Stimulated activated naive CD8-positive, alpha-beta T cell treated with anti-CD3 and anti-CD28 coated beads, Interleukin-15, amount 100 ng/mL, for 72 hours (primary cell): ENCODE results near the gene GBX2.

Experiments
- ATAC-seq: fragments of 150-1000 bp; cut with Tn5 transposase; 2 replicates; pipeline ENCODE4 v1.10.0; 2021; ENCODE audit warnings: mild to moderate bottlenecking, moderate library complexity
- DNase-seq, 2 donors: peaks; one replicate each; pipeline ENCODE4 v3.0.0; 2021 to 2022
- H3K27ac Mint-ChIP-seq, 2 donors: one replicate each; pipeline ENCODE4 v1.8.0; 2022; ENCODE audit warnings: mild to moderate bottlenecking in 2 of 2, mixed read lengths in 2 of 2, moderate library complexity in 2 of 2
- H3K27me3 Mint-ChIP-seq: one replicate; pipeline ENCODE4 v1.8.0; 2022; ENCODE audit warnings: mixed read lengths
- H3K4me1 Mint-ChIP-seq: one replicate; pipeline ENCODE4 v1.8.0; 2022; ENCODE audit warnings: mild to moderate bottlenecking, mixed read lengths
- H3K4me3 Mint-ChIP-seq, 2 donors: one replicate each; pipeline ENCODE4 v1.8.0; 2022; ENCODE audit warnings: mild to moderate bottlenecking in 2 of 2, mixed read lengths in 2 of 2, moderate library complexity in 1 of 2
- H3K9me3 Mint-ChIP-seq, 2 donors: one replicate each; pipeline ENCODE4 v1.8.0; 2022; ENCODE audit warnings: mixed read lengths in 2 of 2

GBX2 gene

GRCh38 chr2:236168110-236169080 is at the start of gene GBX2:
Gene GBX2 (minus strand): TSS chr2:236168386. CDS start chr2:236167971, 415 bp downstream.
- ATAC-seq (no peak), DNase-seq (no peak)
- peaks cover 89% of the 10 kb centered on the region for H3K27me3 Mint-ChIP-seq
- H3K4me1 Mint-ChIP-seq, result peaks cover 17% of the 10 kb centered on the region
- no peaks in the 10 kb centered on the region for H3K9me3 Mint-ChIP-seq
- H3K27ac Mint-ChIP-seq, result peak within 1 kb of the TSS in 1 of 2 donors; percentile 48
- no peak within 1 kb of the TSS for H3K4me3 Mint-ChIP-seq

DNA sequence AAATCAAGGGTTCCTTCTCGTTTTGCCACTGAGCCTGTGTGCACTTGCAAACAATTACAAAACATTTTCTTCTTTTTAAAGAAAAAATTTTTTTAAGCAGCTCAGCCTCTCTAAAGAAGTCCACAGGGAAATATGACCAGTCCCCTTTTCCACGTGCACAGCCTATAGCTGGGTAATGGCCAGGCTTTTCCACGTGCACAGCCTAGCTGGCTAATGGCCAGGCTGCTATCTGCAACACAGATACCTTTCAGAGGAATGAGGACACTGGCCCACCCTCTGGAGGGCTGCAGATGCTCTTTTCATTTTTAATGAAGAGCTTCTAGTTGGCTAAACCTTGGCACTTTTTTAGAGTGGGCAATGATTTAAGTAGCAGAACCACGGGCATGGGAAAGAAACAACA is 49.7 kb upstream of the GBX2 start:
- Mint-ChIP-seq H3K9me3 (peaks cover 0 to 7% of the 10 kb centered on the region in 2 donors), H3K27me3 (peaks cover 37% of the 10 kb centered on the region), H3K27ac (no peak overlapping the region), H3K4me3 (no peak overlapping the region), H3K4me1 (no peaks in the 10 kb centered on the region)
- DNase-seq (no peak), ATAC-seq (no peak)

GRCh38 chr2:236216711-236217110 is 48.5 kb upstream of the GBX2 start:
- peaks cover 0 to 7% of the 10 kb centered on the region in 2 donors for H3K9me3 Mint-ChIP-seq
- H3K27me3 Mint-ChIP-seq, result peaks cover 38% of the 10 kb centered on the region

GRCh38 chr2:236215761-236216333 is 47.7 kb upstream of the GBX2 start:
- DNase-seq (no peak), ATAC-seq (no peak)
- H3K4me3 Mint-ChIP-seq, result no peak overlapping the region
- no peaks in the 10 kb centered on the region for H3K4me1 Mint-ChIP-seq
- peaks cover 47% of the 10 kb centered on the region for H3K27me3 Mint-ChIP-seq
- no peak overlapping the region for H3K27ac Mint-ChIP-seq
- peaks cover 0 to 7% of the 10 kb centered on the region in 2 donors for H3K9me3 Mint-ChIP-seq

More at GRCh38 chr2:236216711-236217110, 48.5 kb upstream of the GBX2 start:
- ATAC-seq, result no peak
- Mint-ChIP-seq H3K4me3 (no peak overlapping the region), H3K27ac (no peak overlapping the region), H3K4me1 (no peaks in the 10 kb centered on the region)
- no peak for DNase-seq

DNA sequence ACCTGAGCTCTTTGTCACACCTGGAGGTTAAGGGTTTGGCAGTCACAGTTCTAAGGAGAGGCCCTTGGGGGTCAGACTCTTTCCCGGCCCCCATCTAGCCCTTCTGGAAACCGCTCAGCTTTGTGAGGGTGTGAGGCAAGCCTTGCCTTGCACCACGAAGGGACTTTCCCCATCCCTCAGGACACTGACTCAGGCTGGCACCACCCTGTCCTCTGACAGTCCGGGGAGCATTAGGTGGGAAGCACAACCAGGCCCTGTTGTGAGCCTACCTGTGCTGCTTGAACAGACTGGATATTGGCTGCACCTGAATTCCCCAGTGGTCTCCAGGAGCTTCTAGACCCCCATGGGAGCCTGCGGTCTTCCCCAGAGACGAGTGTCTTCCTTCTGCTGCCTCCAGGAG is 47.0 kb upstream of the GBX2 start:
- ATAC-seq (no peak), DNase-seq (no peak)
- Mint-ChIP-seq H3K27ac (no peak overlapping the region), H3K9me3 (peaks cover 0 to 7% of the 10 kb centered on the region in 2 donors), H3K27me3 (peaks cover 52% of the 10 kb centered on the region), H3K4me1 (no peaks in the 10 kb centered on the region), H3K4me3 (no peak overlapping the region)

DNA sequence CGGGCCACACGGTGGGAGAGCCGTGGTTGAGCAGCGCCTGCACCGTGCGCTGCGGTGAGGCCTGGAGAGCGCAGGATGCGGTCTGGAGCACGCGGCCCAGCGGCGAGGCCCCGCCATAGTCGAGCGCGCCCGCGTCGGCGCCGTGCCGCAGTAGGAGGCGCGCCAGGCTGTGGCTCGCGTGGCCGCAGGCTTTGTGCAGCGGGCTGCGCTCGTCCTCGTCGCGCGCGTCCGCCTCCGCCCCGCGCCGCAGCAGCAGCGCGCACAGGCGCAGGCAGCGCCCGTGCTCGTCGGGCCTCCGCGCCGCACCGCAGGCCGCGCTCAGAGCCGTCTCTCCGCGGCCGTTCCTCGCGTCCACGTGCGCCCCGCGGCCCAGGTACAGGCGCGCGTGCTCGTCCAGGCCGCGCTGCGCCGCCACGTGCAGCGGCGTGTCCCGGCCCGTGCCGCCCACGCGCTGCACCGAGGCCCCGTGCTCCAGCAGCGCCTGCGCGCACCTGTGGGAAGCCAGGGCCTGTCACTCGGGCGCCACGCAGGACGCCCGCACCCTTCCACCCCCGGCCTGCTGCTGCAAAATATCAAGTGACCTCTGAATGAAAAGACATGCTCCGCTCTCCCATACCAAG is 46.3 kb upstream of the GBX2 start:
- no peak for ATAC-seq
- no peak overlapping the region for H3K27ac Mint-ChIP-seq
- DNase-seq, result no peak
- no peak overlapping the region for H3K4me3 Mint-ChIP-seq
- no peaks in the 10 kb centered on the region for H3K4me1 Mint-ChIP-seq
- H3K9me3 Mint-ChIP-seq, result peaks cover 0 to 7% of the 10 kb centered on the region in 2 donors
- peaks cover 52% of the 10 kb centered on the region for H3K27me3 Mint-ChIP-seq

GRCh38 chr2:236211296-236211695 is 43.1 kb upstream of the GBX2 start:
- H3K27me3 Mint-ChIP-seq, result peaks cover 43% of the 10 kb centered on the region
- peaks cover 8 to 20% of the 10 kb centered on the region in 2 donors for H3K9me3 Mint-ChIP-seq
- DNase-seq (no peak), ATAC-seq (no peak)
- no peak overlapping the region for H3K27ac Mint-ChIP-seq
- no peaks in the 10 kb centered on the region for H3K4me1 Mint-ChIP-seq
- no peak overlapping the region for H3K4me3 Mint-ChIP-seq

DNA sequence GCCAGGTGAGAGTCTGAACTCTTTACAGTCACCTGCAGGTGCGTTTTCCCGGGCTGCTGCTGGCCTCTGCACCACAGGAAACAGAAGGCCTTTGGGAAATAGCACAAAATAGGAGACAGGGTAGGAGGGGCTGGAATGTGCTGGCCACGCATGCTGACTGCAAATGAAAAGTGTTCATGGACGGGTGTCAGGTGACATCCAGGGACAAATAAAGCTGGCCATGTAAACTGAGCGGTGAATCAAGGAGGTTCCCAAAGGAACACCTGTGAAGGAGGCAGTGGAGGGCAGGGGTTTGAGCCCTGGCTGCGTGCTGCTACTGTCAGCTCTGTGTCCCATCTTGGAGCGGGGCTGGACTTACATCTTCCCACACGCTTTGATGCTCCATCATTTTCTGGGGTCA is 42.4 kb upstream of the GBX2 start:
- Mint-ChIP-seq H3K27ac (no peak overlapping the region), H3K27me3 (peaks cover 35% of the 10 kb centered on the region), H3K9me3 (peaks cover 8 to 20% of the 10 kb centered on the region in 2 donors), H3K4me1 (no peaks in the 10 kb centered on the region), H3K4me3 (no peak overlapping the region)
- no peak for DNase-seq
- no peak for ATAC-seq

DNA sequence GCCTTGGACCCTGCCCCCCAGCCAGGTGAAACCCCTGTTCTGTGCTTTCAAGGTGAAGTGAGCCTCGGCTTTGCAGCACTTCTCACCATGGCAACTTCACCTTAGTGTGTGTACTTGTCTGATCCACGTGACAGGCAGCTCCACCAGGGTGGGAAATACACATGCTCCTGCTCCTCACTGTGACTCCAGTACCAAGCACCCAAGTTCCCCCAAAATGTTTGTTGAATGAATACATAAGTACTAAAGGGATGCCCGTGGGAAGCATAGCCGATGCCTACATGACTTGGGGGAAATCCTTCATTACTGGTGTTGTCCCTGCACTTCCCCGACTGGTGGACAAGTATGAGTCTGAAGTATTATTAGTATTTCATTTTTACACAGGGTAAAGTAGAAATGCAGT is 41.8 kb upstream of the GBX2 start:
- ATAC-seq (no peak), DNase-seq (no peak)
- Mint-ChIP-seq H3K4me1 (no peaks in the 10 kb centered on the region), H3K9me3 (peaks cover 8 to 17% of the 10 kb centered on the region in 2 donors), H3K27me3 (peaks cover 30% of the 10 kb centered on the region), H3K4me3 (no peak overlapping the region), H3K27ac (no peak overlapping the region)

GRCh38 chr2:236209535-236209934 is 41.3 kb upstream of the GBX2 start:
- no peak for ATAC-seq
- Mint-ChIP-seq H3K27ac (no peak overlapping the region), H3K4me1 (no peaks in the 10 kb centered on the region)

DNA sequence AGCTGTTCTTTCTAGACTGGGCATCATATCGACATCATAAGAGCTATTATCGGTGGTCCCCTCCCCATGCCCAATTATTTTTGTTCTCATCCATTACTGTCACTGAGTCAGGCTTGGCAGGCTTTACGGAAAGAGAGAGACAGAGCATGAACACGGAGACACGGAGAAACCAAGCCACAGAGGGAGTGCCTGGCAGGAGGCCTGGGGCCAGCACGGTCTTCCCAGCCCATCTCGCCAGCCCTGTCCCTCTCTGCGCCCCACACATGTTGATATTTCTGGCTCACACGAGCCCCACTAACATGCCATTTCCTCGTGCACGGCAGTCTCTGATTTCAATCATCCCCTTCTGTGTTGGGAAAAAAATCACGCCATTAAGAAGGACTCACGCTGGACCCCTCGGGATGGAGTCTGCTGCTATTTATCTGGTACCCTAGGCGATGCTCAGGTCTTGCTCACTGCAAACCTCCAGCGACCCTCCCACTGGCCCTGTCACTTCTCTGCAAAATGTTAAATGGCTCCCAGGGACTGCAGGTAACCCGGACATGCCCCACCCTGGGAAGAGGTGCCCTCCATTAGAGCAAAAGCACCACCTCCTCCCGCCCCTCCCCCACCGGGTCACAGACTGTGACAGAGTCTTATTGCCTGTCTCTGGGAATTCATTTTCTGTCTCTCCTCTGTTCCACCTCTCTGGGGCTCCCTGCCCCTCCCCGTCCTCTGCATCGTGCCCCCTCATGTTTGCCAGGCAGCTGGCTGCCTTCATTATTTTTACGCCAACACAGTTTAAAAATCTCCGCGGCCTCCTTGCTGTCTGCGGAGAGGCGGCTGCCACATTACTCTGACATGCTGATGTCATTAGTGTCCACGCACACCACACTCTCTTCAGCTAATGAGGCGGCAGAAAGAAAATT is 40.1 kb upstream of the GBX2 start:
- no peak for DNase-seq
- H3K4me1 Mint-ChIP-seq, result no peaks in the 10 kb centered on the region
- H3K9me3 Mint-ChIP-seq, result peaks cover 8 to 17% of the 10 kb centered on the region in 2 donors
- no peak overlapping the region for H3K27ac Mint-ChIP-seq
- no peak overlapping the region for H3K4me3 Mint-ChIP-seq
- H3K27me3 Mint-ChIP-seq, result peaks cover 18% of the 10 kb centered on the region
- no peak for ATAC-seq

More at GRCh38 chr2:236209535-236209934, 41.3 kb upstream of the GBX2 start:
- no peak for DNase-seq
- Mint-ChIP-seq H3K9me3 (peaks cover 8 to 17% of the 10 kb centered on the region in 2 donors), H3K27me3 (peaks cover 27% of the 10 kb centered on the region), H3K4me3 (no peak overlapping the region)

GRCh38 chr2:236207472-236207871 is 39.3 kb upstream of the GBX2 start:
- no peak for DNase-seq
- Mint-ChIP-seq H3K9me3 (peaks cover 8 to 17% of the 10 kb centered on the region in 2 donors), H3K4me1 (no peaks in the 10 kb centered on the region), H3K4me3 (no peak overlapping the region), H3K27ac (no peak overlapping the region), H3K27me3 (peaks cover 15% of the 10 kb centered on the region)
- no peak for ATAC-seq

- H3K27me3 Mint-ChIP-seq, result peaks cover 8% of the 10 kb centered on the region
- peaks cover 8 to 17% of the 10 kb centered on the region in 2 donors for H3K9me3 Mint-ChIP-seq
- H3K4me1 Mint-ChIP-seq, result no peaks in the 10 kb centered on the region
- no peak for ATAC-seq
- H3K4me3 Mint-ChIP-seq, result no peak overlapping the region
- no peak for DNase-seq
- H3K27ac Mint-ChIP-seq, result no peak overlapping the region
These were observed 37.9 kb upstream of the GBX2 start for GRCh38 chr2:236205867-236206645.

DNA sequence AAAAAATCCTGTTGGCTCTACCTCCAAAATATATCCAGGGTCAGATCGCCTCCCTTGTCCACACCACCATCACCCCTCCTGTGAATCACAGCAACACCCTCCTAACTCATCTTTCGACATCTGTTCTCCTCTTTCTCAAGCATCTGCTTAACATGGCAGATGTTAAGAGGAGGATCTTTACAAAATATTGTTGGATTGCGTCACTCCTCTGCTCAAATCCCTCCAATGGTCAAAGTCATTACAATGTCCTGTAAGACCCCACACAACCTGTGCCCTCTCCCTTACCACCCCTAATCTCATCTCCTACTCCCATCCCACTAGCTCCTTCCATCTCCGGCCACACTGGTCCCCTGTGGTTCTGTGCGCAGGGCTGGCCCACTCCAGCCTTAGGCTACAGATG is 36.8 kb upstream of the GBX2 start:
- peaks cover 8 to 17% of the 10 kb centered on the region in 2 donors for H3K9me3 Mint-ChIP-seq
- H3K4me3 Mint-ChIP-seq, result no peak overlapping the region
- ATAC-seq (no peak), DNase-seq (no peak)
- peaks cover 5% of the 10 kb centered on the region for H3K27me3 Mint-ChIP-seq
- H3K27ac Mint-ChIP-seq, result no peak overlapping the region
- no peaks in the 10 kb centered on the region for H3K4me1 Mint-ChIP-seq
